ENCODE measurements around the gene ART5. TPM values are rescaled to one million over a fixed set of nuclear protein-coding genes. Genes with fewer than 3 reads are reported as not detected.

The ART5 gene
- polyA plus RNA-seq, 2 of the 4 experiments (the other 2 are of a cell fraction), result 0.08 to 0.30 TPM

GRCh38 chr11:3660960-3661359 is 19.2 kb upstream of the ART5 start:
- WGBS (ENCODE audit: missing lambda C conversion rate), result 53% methylated on average over 2 of the region's 2 CpGs
- no peak overlapping the region for H3K4me3 ChIP-seq
- DNase-seq (ENCODE audit: low read depth in 1 of 2, low spot score in 1 of 2) (no peak), FAIRE-seq (no peak), ATAC-seq (0 out of 6 replicates have a peak, but pooled peaks of 1 of the 2 experiments have one; percentile 14)
- CTCF ChIA-PET, result no interaction called here
- TF ChIP-seq MAZ (IDR thresholded peaks at IDR 0.05; ENCODE audit: borderline replicate concordance, low read depth, low read length), result no peak
- TF ChIP-seq EHF (CRISPR knock-in tag; IDR thresholded peaks at IDR 0.05), result no peak
- TF ChIP-seq KDM1A (IDR thresholded peaks at IDR 0.05; ENCODE audit: low read depth), result no peak
- TF ChIP-seq MAFK (IDR thresholded peaks at IDR 0.05; ENCODE audit: partially characterized antibody), result no peak
- no peak for TF ChIP-seq NPAS2 (CRISPR knock-in tag; IDR thresholded peaks at IDR 0.05; ENCODE audit: borderline replicate concordance)
- no peak for TF ChIP-seq ATOH8 (CRISPR knock-in tag; IDR thresholded peaks at IDR 0.05; ENCODE audit: low read depth)
- no peak for TF ChIP-seq RCOR1 (IDR thresholded peaks at IDR 0.05; ENCODE audit: low read depth, low read length)
- TF ChIP-seq MYC (IDR thresholded peaks at IDR 0.05; ENCODE audit: borderline replicate concordance, low read length), result no peak
- TF ChIP-seq RNF2 (IDR thresholded peaks at IDR 0.05; ENCODE audit: borderline replicate concordance, low read depth), result no peak
- no peak for TF ChIP-seq HES2 (IDR thresholded peaks at IDR 0.05)
- no peak for TF ChIP-seq FOXS1 (CRISPR knock-in tag; IDR thresholded peaks at IDR 0.05)
- TF ChIP-seq GATA3 (IDR thresholded peaks at IDR 0.05; ENCODE audit: borderline replicate concordance), result no peak
- no peak for TF ChIP-seq USF2 (IDR thresholded peaks at IDR 0.05)
- no peak for TF ChIP-seq CHD2 (IDR thresholded peaks at IDR 0.05; ENCODE audit: low read length, partially characterized antibody)
- TF ChIP-seq POLR2A (IDR thresholded peaks at IDR 0.05; ENCODE audit: low read length), result no peak
- TF ChIP-seq TFCP2L1 (CRISPR knock-in tag; IDR thresholded peaks at IDR 0.05), result no peak
- TF ChIP-seq HMGXB4 (CRISPR knock-in tag; IDR thresholded peaks at IDR 0.05; ENCODE audit: borderline replicate concordance), result no peak
- H3K4me1 ChIP-seq, result no peaks in the 10 kb centered on the region
- POLR2A ChIA-PET, result no interaction called here
- no peak overlapping the region for H3K27ac ChIP-seq
- no peak overlapping the region for H3K4me2 ChIP-seq
- no peaks in the 10 kb centered on the region for H3K9me3 ChIP-seq

- TF ChIP-seq FOSB (CRISPR knock-in tag; IDR thresholded peaks at IDR 0.05) (no peak), CBX8 (IDR thresholded peaks at IDR 0.05) (no peak), TP53 (CRISPR knock-in tag; IDR thresholded peaks at IDR 0.05) (no peak), ESRRA (IDR thresholded peaks at IDR 0.05; ENCODE audit: borderline replicate concordance, low read length) (no peak), EP300 (IDR thresholded peaks at IDR 0.05) (no peak), HMGXB4 (CRISPR knock-in tag; IDR thresholded peaks at IDR 0.05; ENCODE audit: borderline replicate concordance) (no peak), KDM5A (IDR thresholded peaks at IDR 0.05) (no peak), POLR2A (IDR thresholded peaks at IDR 0.05; ENCODE audit: low read length) (no peak), ZSCAN20 (CRISPR knock-in tag; IDR thresholded peaks at IDR 0.05) (no peak), NPAS2 (CRISPR knock-in tag; IDR thresholded peaks at IDR 0.05; ENCODE audit: borderline replicate concordance) (no peak), NR3C1 (IDR thresholded peaks at IDR 0.05) (no peak), KDM1A (IDR thresholded peaks at IDR 0.05; ENCODE audit: low read depth) (no peak), RARB (CRISPR knock-in tag; IDR thresholded peaks at IDR 0.05) (no peak), BHLHE40 (IDR thresholded peaks at IDR 0.05; ENCODE audit: low read depth, low read length) (no peak), MAX (IDR thresholded peaks at IDR 0.05) (no peak)
- CTCF ChIA-PET, result no interaction called here
- Histone ChIP-seq H3K4me2 (no peak overlapping the region), H3K4me3 (no peak overlapping the region), H3K9me3 (no peaks in the 10 kb centered on the region), H3K4me1 (no peaks in the 10 kb centered on the region), H3K27ac (no peak overlapping the region)
- POLR2A ChIA-PET, result no interaction called here
- peak in 1 of 2 experiments; percentile 10; a peak in 1 of 6 replicates for ATAC-seq
- DNase-seq (ENCODE audit: low read depth in 1 of 2, low spot score in 1 of 2), result no peak
- WGBS (ENCODE audit: missing lambda C conversion rate), result 77% methylated on average over 26 of the region's 33 CpGs
- no peak for FAIRE-seq
Observed at GRCh38 chr11:3659595-3660515, 18.1 kb upstream of the ART5 start.
